Inferior parietal cortex (tissue), 1 donor: ENCODE results near the gene CD86.
"Not testable (repeated sequence)": the region's sequence is repeated elsewhere in the genome, so short reads cannot be mapped to it uniquely, and the experiment has no call there.

Source experiments
- DNase-seq: peaks from one replicate; pipeline ENCODE4 v3.0.0-alpha.2; 2016; ENCODE audit errors: extremely low spot score

The CD86 gene, protein sequence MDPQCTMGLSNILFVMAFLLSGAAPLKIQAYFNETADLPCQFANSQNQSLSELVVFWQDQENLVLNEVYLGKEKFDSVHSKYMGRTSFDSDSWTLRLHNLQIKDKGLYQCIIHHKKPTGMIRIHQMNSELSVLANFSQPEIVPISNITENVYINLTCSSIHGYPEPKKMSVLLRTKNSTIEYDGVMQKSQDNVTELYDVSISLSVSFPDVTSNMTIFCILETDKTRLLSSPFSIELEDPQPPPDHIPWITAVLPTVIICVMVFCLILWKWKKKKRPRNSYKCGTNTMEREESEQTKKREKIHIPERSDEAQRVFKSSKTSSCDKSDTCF

DNA sequence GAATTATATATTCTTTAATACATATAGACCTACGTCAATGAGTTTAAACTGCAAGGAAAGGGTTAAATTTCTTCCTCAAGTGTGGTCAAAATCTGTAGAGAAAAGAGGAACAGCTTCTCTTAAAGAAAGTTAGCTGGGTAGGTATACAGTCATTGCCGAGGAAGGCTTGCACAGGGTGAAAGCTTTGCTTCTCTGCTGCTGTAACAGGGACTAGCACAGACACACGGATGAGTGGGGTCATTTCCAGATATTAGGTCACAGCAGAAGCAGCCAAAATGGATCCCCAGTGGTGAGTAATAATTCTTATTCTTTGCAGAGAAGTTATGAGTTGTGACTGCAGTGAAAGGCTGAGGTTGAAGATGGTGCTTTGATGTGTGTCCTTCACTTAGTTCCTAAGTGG lies at the start of gene CD86:
Gene CD86, plus strand, starts transcription at position 148 of the 400 bp plus-strand sequence. Its CDS starts 128 bp downstream, at position 276.
- DNase-seq = no peak

DNA sequence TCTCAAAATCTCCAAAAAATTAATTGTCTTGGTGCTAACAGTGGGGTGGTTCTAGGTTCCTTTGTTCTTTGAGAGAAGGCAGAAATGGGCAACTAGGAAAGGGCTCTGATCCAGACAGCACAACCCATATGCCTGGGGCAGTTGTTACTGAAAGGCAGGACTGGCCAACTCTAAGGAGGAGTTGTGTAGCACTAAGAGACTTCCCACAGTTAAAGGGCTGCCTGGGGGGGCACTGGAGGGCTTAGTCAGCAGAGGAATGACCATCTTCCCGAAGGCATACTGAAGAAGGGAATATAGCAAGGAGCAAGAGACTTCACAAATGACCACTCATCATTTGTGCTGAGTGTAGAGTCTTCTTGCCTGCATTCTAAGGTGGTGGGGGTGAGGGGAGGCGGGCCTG lies 48.9 kb upstream of the CD86 start:
- no peak for DNase-seq

- DNase-seq = no peak
These were observed 47.0 kb upstream of the CD86 start for GRCh38 chr3:122008166-122008565.

- DNase-seq = no peak
These were observed 44.7 kb upstream of the CD86 start for GRCh38 chr3:122010506-122010905.

DNA sequence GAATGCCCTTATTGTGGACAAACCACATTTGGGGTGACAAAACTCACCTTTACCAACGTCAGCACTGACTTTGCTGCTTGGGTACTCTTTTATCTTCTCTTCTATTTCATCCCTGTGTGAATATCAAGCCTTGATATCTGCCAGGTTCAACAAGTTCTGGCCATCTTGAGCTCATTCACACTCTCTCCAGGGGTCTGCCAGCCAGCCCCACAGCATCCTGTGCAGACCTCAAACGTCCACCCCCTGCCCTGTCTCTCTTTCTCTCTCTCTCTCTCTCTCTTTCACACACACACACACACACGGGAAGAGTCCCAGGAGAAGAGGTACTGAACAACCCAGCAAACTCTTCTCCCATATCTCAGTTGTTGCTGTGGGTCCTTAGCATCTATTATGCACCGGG lies 43.8 kb upstream of the CD86 start:
- DNase-seq = no peak

DNA sequence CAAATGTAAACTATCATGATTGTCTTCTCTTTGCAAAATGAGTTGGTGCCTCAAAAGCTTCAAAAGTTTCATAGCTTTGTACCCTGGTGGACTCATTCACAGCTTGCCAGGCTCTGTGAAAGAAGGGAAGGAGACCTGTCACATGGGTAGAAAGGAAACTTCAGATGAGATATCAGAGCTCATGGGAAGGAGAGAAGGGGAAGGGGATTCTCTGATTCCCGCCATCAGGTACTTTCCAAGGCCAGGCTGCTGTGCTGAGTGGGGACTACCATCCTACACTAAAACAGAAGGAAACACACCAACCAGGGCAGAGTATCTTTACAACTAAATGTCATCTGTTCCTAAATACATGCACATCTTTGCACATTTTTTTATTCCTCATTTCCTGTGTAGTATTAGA lies 42.3 kb upstream of the CD86 start:
- DNase-seq = no peak

DNA sequence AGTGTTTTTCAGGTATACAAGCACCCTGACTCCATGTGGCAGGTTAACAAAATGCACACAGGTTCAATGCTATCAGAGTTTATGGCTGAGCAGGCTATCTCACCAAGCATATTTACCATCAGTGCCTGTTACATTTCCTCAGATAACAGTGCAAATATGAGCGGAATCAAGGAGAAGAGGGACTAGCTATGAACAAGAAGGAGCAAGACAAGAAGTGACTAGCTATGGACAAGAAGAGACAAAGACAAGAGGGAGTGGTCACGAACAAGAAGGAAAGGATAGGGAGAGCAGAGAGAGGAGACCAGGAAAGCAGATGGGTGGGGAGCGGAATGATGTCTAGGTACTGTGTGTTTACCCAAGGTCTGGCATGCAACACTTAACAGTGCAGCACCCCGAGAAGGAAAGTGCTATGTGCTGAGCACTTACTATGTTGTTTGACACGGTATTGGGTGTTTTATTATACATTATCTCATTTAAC lies 41.7 kb upstream of the CD86 start:
- no peak for DNase-seq

GRCh38 chr3:122014741-122015140 lies 40.4 kb upstream of the CD86 start:
- no peak for DNase-seq

GRCh38 chr3:122019493-122019892 lies 35.7 kb upstream of the CD86 start:
- no peak for DNase-seq

GRCh38 chr3:122021037-122021436 lies 34.1 kb upstream of the CD86 start:
- no peak for DNase-seq

- no peak for DNase-seq
These were observed 33.3 kb upstream of the CD86 start, which contains the start of gene ILDR1 for GRCh38 chr3:122021811-122022401. Gene ILDR1, minus strand, starts transcription at chr3:122022247. Its CDS starts 170 bp downstream, at chr3:122022077.

GRCh38 chr3:122023335-122023910 lies 31.7 kb upstream of the CD86 start:
- no peak for DNase-seq

- DNase-seq = no peak
These were observed 30.4 kb upstream of the CD86 start for GRCh38 chr3:122024800-122025199.

DNA sequence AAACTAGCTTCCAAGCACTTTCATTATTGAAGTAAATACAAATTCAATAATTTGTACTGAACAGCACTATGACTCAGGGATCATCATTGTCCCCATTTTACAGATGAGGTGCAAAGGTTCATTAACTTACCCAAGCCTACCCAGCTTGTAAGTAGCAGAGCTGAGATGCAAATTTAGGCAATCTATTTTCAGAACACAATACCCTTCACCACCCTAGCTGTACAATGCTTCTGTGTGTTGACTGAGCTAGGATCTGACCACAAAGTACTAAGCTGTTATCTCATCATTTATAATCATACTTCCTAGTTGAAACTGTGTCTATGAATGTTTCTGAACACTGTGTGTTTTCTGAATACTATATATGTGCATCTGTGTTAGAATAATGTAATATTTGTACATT lies 29.9 kb upstream of the CD86 start:
- DNase-seq = no peak

DNA sequence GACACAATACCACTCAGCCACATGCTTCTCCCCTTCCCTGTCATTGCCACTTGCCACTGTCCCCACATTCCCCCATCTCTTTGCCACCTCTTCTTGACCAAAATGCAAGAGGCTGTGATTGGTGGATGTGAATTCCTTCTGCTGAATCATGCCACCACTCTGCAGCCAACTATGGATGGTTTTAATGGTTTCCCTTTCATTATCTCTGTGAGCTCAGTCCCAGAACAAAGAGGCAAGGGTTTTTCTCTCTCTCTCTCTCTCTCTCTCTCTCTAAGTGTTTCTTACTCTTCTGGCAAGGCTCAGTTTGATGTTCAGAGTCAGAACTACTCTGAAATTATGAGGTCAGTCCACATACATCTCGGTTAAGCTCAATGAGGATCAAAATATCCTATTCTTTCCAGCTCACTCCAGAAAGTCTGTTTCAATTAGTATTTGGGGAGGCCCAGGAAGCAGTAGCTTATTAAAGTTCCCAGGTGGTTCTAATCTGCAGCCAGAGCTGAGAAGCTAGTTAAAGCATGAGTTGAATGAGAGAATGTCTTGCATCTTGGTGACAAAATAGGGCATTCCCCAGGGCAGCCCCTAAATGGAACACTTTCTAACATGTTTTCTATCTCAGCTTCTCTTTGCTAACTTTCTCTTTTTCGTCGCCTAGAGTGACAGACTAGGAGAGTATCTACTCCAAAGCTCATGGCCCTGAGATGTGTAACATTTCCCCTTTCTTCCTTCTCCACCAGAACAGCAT lies 24.6 kb upstream of the CD86 start:
- no peak for DNase-seq

DNA sequence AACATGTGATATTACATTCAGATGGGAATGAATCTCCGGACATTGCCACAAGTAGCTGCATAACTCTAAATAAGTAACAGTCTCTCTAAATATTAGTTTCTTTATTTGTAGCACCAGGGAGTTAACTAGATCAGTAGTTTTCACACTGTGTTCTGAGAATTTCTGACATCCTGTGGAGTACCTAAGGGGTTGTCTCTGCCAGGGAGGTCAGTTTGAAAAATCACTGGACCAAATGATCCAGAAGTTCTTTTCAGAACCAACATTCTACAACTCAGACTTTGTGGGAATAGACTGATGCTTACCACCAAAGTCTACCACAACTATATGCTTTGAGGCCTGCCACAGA lies 24.1 kb upstream of the CD86 start:
- DNase-seq = no peak

- no peak for DNase-seq
These were observed 22.6 kb upstream of the CD86 start for GRCh38 chr3:122032531-122032930.

DNA sequence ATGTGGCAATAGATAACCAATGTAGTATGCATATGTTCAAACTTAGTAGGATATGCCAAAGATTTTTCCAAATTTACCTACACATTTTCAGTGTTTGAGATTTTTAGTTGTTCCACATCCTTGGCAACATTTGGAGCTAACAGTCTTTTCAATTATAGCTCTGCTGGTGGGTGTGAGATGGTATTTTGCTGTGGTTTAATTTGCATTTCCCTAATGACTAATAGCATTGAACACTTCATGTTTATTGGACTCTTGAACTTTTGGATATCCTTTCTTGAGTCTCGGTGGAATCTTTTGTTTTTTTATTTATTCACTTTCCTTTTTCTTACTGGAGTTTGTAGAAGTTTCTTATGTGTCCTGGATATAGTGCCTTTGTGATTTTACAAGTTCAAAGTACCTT lies 22.1 kb upstream of the CD86 start:
- no peak for DNase-seq

DNA sequence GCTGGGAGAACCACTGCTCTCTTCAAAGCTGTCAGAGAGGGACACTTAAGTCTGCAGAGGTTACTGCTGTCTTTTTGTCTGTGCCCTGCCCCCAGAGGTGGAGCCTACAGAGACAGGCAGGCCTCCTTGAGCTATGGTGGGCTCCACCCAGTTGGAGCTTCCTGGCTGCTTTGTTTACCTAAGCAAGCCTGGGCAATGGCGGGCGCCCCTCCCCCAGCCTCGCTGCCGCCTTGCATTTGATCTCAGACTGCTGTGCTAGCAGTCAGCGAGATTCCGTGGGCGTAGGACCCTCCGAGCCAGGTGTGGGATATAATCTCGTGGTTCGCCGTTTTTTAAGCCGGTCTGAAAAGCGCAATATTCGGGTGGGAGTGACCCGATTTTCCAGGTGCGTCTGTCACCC lies 7.9 kb upstream of the CD86 start:
- not testable (repeated sequence) for DNase-seq

GRCh38 chr3:122047773-122048172 lies 7.4 kb upstream of the CD86 start:
- DNase-seq = not testable (repeated sequence)

DNA sequence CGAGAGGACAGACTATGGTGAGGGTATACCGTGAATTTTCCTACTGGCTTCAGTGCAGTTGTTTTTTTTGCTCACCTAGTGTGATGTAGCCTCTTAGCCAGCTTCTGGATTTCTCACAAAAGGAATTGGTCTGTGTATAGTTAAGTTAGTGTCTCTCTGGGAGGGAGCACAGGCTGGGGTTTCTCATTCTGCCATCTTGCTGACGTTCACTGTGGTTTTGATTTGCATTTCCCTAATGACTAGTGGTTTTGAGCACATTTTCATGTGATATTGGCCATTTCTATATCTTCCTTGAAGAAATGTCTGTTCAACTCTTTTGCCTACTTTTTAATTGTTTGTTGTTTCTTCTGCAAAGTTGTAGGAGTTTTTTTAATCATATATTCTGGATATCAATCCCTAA lies 2.2 kb upstream of the CD86 start:
- no peak for DNase-seq

- no peak for DNase-seq
These were observed 2.5 kb downstream of the CD86 start for GRCh38 chr3:122057671-122058070.
